ENCODE measurements around the gene PI4KA. TPM values are rescaled to one million over a fixed set of nuclear protein-coding genes. Genes with fewer than 3 reads are reported as not detected.
"Not testable (repeated sequence)": the region's sequence is repeated elsewhere in the genome, so short reads cannot be mapped to it uniquely, and the experiment has no call there.

Gene PI4KA
- polyA plus RNA-seq, 1 of the 3 experiments (the other 2 are of a cell fraction), result 30.0 TPM

GRCh38 chr22:20738394-20739089 is 120.1 kb downstream of the PI4KA start:
- Histone ChIP-seq H3K36me3 (replicated peaks in 1 of 2; ENCODE audit: control insufficient read depth in 1 of 2, insufficient read depth in 2 of 2, low read length in 1 of 2) (peaks cover 23% of the 10 kb centered on the region in 2 experiments), H3F3A (replicated peaks; ENCODE audit: insufficient read depth) (no peaks in the 10 kb centered on the region), H3K27me3 (ENCODE audit: insufficient read depth) (no peaks in the 10 kb centered on the region), H3K9ac (no peak overlapping the region), H3K4me1 (ENCODE audit: control insufficient read depth in 1 of 2, insufficient read depth in 2 of 2, low read depth in 1 of 2, low read length in 1 of 2) (no peaks in the 10 kb centered on the region; a peak in 2 of 4 replicates), H3K4me3 (ENCODE audit: low read depth in 2 of 2, low read length in 1 of 2) (no peak overlapping the region), H3K9me2 (no peaks in the 10 kb centered on the region), H3K9me3 (no peaks in the 10 kb centered on the region), H4K20me1 (ENCODE audit: insufficient read depth) (no peaks in the 10 kb centered on the region), H2AFZ (ENCODE audit: low read depth) (no peak overlapping the region), H3K79me2 (ENCODE audit: insufficient read depth) (no peaks in the 10 kb centered on the region), H3K27ac (ENCODE audit: low read depth in 2 of 2, low read length in 1 of 2) (no peak overlapping the region), H3K4me2 (no peak overlapping the region)
- DNase-seq, result no peak
- ChIA-PET POLR2A (no interaction called here), CTCF (interaction anchor here (0.9 kb wide), 1 partner anchor 174 kb away, joined by 3 read pairs; no protein-coding TSS in a partner anchor)
- TF ChIP-seq CTCF (IDR thresholded peaks at IDR 0.05) (no peak), MAX (IDR thresholded peaks at IDR 0.05; ENCODE audit: low read depth) (no peak), RFX5 (IDR thresholded peaks at IDR 0.05; ENCODE audit: low read length) (no peak), NFIC (IDR thresholded peaks at IDR 0.05; ENCODE audit: borderline replicate concordance) (no peak), FOXM1 (IDR thresholded peaks at IDR 0.05; ENCODE audit: low read depth) (no peak), TEAD4 (IDR thresholded peaks at IDR 0.05; ENCODE audit: borderline replicate concordance, insufficient read depth) (no peak), TAF1 (IDR thresholded peaks at IDR 0.05; ENCODE audit: borderline replicate concordance, low read depth, low read length) (no peak), JUND (IDR thresholded peaks at IDR 0.05) (no peak), PBX3 (IDR thresholded peaks at IDR 0.05) (no peak), RCOR1 (IDR thresholded peaks at IDR 0.05; ENCODE audit: low read length) (no peak), IRF3 (IDR thresholded peaks at IDR 0.05; ENCODE audit: low read depth, low read length) (no peak), FOSL2 (IDR thresholded peaks at IDR 0.05; ENCODE audit: borderline replicate concordance, low read depth) (no peak)
- WGBS (ENCODE audit: low lambda C conversion rate), result 94% methylated on average over 12 of the region's 12 CpGs

GRCh38 chr22:20736891-20737290 is 121.7 kb downstream of the PI4KA start:
- H3K9ac ChIP-seq; H3K9me3 ChIP-seq; CTCF ChIA-PET; H3K4me1 ChIP-seq (ENCODE audit: control insufficient read depth in 1 of 2, insufficient read depth in 2 of 2, low read depth in 1 of 2, low read length in 1 of 2); H4K20me1 ChIP-seq (ENCODE audit: insufficient read depth); H3F3A ChIP-seq (replicated peaks; ENCODE audit: insufficient read depth); H3K27ac ChIP-seq (ENCODE audit: low read depth in 2 of 2, low read length in 1 of 2); H3K4me3 ChIP-seq (ENCODE audit: low read depth in 2 of 2, low read length in 1 of 2); H3K4me2 ChIP-seq; H3K27me3 ChIP-seq (ENCODE audit: insufficient read depth); DNase-seq; POLR2A ChIA-PET; H3K9me2 ChIP-seq; H2AFZ ChIP-seq (ENCODE audit: low read depth); H3K79me2 ChIP-seq (ENCODE audit: insufficient read depth): not testable (repeated sequence)
- H3K36me3 ChIP-seq (replicated peaks in 1 of 2; ENCODE audit: control insufficient read depth in 1 of 2, insufficient read depth in 2 of 2, low read length in 1 of 2), result peaks cover 17 to 23% of the 10 kb centered on the region in 2 experiments
- 100% methylated on average over 3 of the region's 3 CpGs for WGBS (ENCODE audit: low lambda C conversion rate)

- CTCF ChIA-PET, result not testable (repeated sequence)
- WGBS (ENCODE audit: low lambda C conversion rate), result 89% methylated on average over 9 of the region's 15 CpGs
Observed at GRCh38 chr22:20735356-20736162, 123.1 kb downstream of the PI4KA start.

More at GRCh38 chr22:20735356-20736162, 123.1 kb downstream of the PI4KA start:
- H3K27me3 ChIP-seq (ENCODE audit: insufficient read depth); H2AFZ ChIP-seq (ENCODE audit: low read depth); H3K9ac ChIP-seq; H3K27ac ChIP-seq (ENCODE audit: low read depth in 2 of 2, low read length in 1 of 2); H3K9me3 ChIP-seq; H3F3A ChIP-seq (replicated peaks; ENCODE audit: insufficient read depth); H4K20me1 ChIP-seq (ENCODE audit: insufficient read depth); POLR2A ChIA-PET; H3K9me2 ChIP-seq; H3K79me2 ChIP-seq (ENCODE audit: insufficient read depth); H3K4me2 ChIP-seq; H3K4me3 ChIP-seq (ENCODE audit: low read depth in 2 of 2, low read length in 1 of 2); H3K4me1 ChIP-seq (ENCODE audit: control insufficient read depth in 1 of 2, insufficient read depth in 2 of 2, low read depth in 1 of 2, low read length in 1 of 2); DNase-seq: not testable (repeated sequence)
- H3K36me3 ChIP-seq (replicated peaks in 1 of 2; ENCODE audit: control insufficient read depth in 1 of 2, insufficient read depth in 2 of 2, low read length in 1 of 2), result peaks cover 6 to 11% of the 10 kb centered on the region in 2 experiments

Data from SK-N-SH (cell line).